Lower leg skin (tissue), 3 donors: ENCODE measurements around the gene CHID1.

Experiments
- POLR2A ChIP-seq, 2 donors: fragments of 450-650 bp; IDR thresholded peaks; one replicate each; pipeline ENCODE4 v1.6.1; 2016 to 2017; ENCODE audit warnings: antibody characterized with exemption in 2 of 2, mild to moderate bottlenecking in 1 of 2, moderate library complexity in 1 of 2
- TF ChIP-seq, protein P1 (sequence below), 3 donors: fragments of 450-650 bp; IDR thresholded peaks; one replicate each; pipeline ENCODE4 v1.5.1; 2016; ENCODE audit warnings: antibody characterized with exemption in 3 of 3, mild to moderate bottlenecking in 3 of 3, moderate library complexity in 2 of 3

DNA sequence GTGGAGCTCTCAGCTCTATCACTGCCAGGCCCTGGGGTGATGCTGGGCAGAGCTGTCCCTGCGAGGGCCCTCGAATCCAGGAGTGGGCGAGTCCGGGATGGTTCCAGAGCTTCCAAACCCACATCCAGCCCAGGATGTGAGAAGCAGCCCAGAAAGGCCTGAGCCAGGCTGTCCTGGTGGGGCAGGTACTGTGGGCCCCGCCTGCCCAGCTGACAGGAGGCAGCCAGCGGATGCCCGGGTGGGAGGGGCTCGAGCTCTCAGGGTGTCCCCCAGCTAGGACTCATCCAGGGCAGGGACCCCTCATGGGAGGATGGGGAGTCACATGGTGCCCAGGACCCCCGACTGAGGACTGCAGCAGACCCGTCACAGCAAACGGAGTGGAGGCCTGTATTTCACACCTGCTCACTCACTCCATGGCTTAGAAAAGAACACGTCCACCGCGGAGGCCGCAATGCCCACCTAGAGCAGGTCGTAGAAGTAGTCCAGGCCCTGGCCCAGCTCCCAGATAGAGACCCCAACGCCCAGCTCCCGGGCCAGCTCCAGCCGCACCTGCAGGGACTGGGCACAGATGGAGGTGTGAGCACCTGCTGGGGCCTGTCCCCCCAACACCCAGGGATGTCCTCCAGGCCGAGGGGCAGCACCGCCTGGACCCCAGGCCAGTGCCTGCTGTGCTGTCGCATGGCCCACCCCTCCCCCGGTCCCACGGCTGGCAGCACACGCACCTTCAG, 41.0 kb downstream of the CHID1 start:
- TF ChIP-seq, protein P1, sequence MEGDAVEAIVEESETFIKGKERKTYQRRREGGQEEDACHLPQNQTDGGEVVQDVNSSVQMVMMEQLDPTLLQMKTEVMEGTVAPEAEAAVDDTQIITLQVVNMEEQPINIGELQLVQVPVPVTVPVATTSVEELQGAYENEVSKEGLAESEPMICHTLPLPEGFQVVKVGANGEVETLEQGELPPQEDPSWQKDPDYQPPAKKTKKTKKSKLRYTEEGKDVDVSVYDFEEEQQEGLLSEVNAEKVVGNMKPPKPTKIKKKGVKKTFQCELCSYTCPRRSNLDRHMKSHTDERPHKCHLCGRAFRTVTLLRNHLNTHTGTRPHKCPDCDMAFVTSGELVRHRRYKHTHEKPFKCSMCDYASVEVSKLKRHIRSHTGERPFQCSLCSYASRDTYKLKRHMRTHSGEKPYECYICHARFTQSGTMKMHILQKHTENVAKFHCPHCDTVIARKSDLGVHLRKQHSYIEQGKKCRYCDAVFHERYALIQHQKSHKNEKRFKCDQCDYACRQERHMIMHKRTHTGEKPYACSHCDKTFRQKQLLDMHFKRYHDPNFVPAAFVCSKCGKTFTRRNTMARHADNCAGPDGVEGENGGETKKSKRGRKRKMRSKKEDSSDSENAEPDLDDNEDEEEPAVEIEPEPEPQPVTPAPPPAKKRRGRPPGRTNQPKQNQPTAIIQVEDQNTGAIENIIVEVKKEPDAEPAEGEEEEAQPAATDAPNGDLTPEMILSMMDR (IDR thresholded peaks at IDR 0.05), result no peak
- TF ChIP-seq POLR2A (IDR thresholded peaks at IDR 0.05), result no peak
